GM13976 (cell line): ENCODE measurements around the gene SELP.

Experiments used
- DNase-seq: peaks from one replicate; pipeline ENCODE4 v3.0.0; 2012; ENCODE audit warnings: low spot score
- CTCF ChIP-seq: IDR thresholded peaks from 2 replicates; pipeline ENCODE4 v1.5.1; 2012; ENCODE audit warnings: borderline replicate concordance, mild to moderate bottlenecking; ENCODE audit not compliant: insufficient read depth; ENCODE audit errors: extremely low read depth, missing control alignments, control extremely low read depth
- in situ Hi-C: fragments of 300-500 bp; cut with MboI; formaldehyde crosslinking; loops from one replicate; pipeline ENCODE4 v1.12.0; 2022; ENCODE audit warnings: low sequenced_read_pairs, mixed read lengths, inconsistent platforms; ENCODE audit not compliant: unreplicated experiment

Gene SELP

GRCh38 chr1:169634877-169635276 is 5.0 kb upstream of the SELP start:
- no peak for TF ChIP-seq CTCF
- in situ Hi-C loops, result no loop called here
- no peak for DNase-seq

GRCh38 chr1:169634145-169634544 is 4.2 kb upstream of the SELP start:
- no peak for TF ChIP-seq CTCF
- in situ Hi-C loops, result no loop called here
- DNase-seq, result no peak

GRCh38 chr1:169631249-169631648 is 1.3 kb upstream of the SELP start:
- in situ Hi-C loops, result no loop called here
- TF ChIP-seq CTCF, result no peak
- DNase-seq, result no peak

DNA sequence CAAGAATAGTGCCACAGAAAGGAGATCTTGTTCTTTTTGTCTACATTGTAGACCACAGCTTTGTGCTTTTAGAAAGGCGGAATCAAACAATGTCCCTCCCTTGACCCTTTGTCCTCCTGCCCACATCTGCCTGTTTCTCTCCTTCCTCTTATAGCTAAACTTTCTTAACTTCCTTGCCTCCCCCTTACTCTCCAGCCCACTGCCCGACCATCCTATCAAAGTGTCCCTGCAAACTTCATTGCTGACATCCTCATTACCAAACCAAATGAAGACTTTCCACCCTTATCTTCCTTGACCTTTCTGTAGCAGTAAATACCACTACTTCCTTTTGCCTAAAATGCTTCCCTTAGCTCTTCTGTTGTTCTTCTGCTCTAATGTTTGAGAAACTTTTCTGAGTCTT is 5.0 kb downstream of the SELP start:
- in situ Hi-C loops, result no loop called here

DNA sequence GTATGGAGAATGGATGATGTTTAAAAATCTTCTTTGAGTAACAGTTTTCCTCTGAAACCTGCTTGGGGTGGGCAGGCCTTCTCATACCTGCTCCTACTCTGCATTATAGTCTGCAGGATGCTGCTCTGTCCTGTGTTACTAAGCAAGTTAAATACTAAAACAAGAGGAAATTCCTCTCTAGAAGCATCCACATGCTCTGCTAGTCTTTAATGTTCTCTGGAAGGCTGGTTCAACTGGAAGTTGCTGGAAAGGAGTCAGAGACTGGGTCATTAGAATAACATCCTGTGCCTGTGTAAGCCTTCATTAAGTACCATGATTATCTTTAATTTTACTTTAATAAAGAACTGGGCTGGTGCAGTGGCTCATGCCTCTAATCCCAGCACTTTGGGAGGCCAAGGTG is 5.8 kb downstream of the SELP start:
- no peak for TF ChIP-seq CTCF
- no peak for DNase-seq
- in situ Hi-C loops, result no loop called here

More for the DNA sequence above, 5.0 kb downstream of the SELP start:
- DNase-seq, result no peak
- TF ChIP-seq CTCF, result no peak

DNA sequence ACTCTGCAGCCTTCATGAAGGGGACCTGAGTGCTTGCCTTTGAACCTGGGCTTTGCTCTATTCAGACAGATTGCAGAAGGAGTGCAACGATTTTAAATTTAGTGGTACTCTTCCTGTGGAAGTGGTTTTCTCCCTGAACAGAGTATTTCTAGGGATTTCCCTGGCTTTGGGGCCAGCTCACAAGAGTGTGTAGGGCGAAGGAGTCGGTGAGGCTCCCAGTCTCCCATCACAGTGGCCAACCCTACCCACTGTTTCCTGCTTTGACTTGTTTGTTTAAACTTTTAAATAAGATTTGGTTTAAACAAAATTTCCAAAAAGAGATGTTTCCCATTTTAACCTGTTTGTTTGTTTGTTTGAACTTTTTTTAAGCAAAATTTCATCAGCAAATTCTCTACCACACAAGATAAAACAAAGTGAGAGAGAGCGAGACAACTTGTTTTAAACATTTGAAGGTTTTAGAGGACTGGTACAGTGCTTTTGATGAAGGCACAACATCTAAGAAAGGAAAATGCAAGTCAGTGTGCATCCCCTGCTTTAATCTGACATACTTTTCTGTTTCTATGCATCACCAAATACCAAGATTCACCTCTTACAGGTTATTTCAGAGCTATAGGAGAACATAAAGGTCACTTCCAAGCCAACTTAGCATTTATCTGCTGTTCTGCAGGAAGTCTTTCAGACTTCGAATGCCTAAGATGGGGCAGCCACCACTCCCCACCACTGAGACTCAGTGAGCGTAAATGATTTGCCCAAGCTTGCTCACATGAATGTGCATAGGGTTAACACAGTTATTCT is 6.6 kb downstream of the SELP start:
- in situ Hi-C loops, result no loop called here
- no peak for TF ChIP-seq CTCF

More for the DNA sequence above, 6.6 kb downstream of the SELP start:
- no peak for DNase-seq
